ENCODE results near the gene HPD.
"Not testable (repeated sequence)": the region's sequence is repeated elsewhere in the genome, so short reads cannot be mapped to it uniquely, and the experiment has no call there.

HPD gene

GRCh38 chr12:121875582-121875981 lies 16.9 kb upstream of the HPD start:
- DNase-seq: no peak
- TF ChIP-seq POLR2A (IDR thresholded peaks at IDR 0.05; ENCODE audit: low read length) (no peak), GATA1 (IDR thresholded peaks at IDR 0.05; ENCODE audit: low read depth, low read length) (no peak)

GRCh38 chr12:121874071-121874470 lies 15.4 kb upstream of the HPD start:
- DNase-seq: no peak
- no peak for TF ChIP-seq GATA1 (IDR thresholded peaks at IDR 0.05; ENCODE audit: low read depth, low read length)
- TF ChIP-seq POLR2A (IDR thresholded peaks at IDR 0.05; ENCODE audit: low read length): no peak

- DNase-seq: no peak
- TF ChIP-seq POLR2A (IDR thresholded peaks at IDR 0.05; ENCODE audit: low read length): no peak
- no peak for TF ChIP-seq GATA1 (IDR thresholded peaks at IDR 0.05; ENCODE audit: low read depth, low read length)
Measured at GRCh38 chr12:121873216-121873569, 14.5 kb upstream of the HPD start.

- DNase-seq: peak in 1 of 2 experiments; percentile 49
Measured at GRCh38 chr12:121872546-121873215, 14.0 kb upstream of the HPD start.

GRCh38 chr12:121871467-121871866 lies 12.8 kb upstream of the HPD start:
- TF ChIP-seq GATA1 (IDR thresholded peaks at IDR 0.05; ENCODE audit: low read depth, low read length): peak; percentile 90
- TF ChIP-seq POLR2A (IDR thresholded peaks at IDR 0.05; ENCODE audit: low read length): peak; percentile 65
- DNase-seq: peak; percentile 93 to 99

More at GRCh38 chr12:121872546-121873215, 14.0 kb upstream of the HPD start:
- TF ChIP-seq POLR2A (IDR thresholded peaks at IDR 0.05; ENCODE audit: low read length) (no peak), GATA1 (IDR thresholded peaks at IDR 0.05; ENCODE audit: low read depth, low read length) (no peak)

GRCh38 chr12:121869229-121869628 lies 10.6 kb upstream of the HPD start:
- DNase-seq: not testable (repeated sequence)

GRCh38 chr12:121866331-121866730 lies 7.7 kb upstream of the HPD start:
- no peak for DNase-seq
- TF ChIP-seq POLR2A (IDR thresholded peaks at IDR 0.05; ENCODE audit: low read length) (no peak), GATA1 (IDR thresholded peaks at IDR 0.05; ENCODE audit: low read depth, low read length) (no peak)

- TF ChIP-seq POLR2A (IDR thresholded peaks at IDR 0.05; ENCODE audit: low read length) (no peak), GATA1 (IDR thresholded peaks at IDR 0.05; ENCODE audit: low read depth, low read length) (no peak)
- DNase-seq: peak; percentile 53 to 59
Measured at GRCh38 chr12:121861636-121862254, 3.1 kb upstream of the HPD start.

- DNase-seq: not testable (repeated sequence)
Measured at GRCh38 chr12:121860699-121861098, 2.0 kb upstream of the HPD start.

- peak; percentile 58 for DNase-seq
Measured at GRCh38 chr12:121860257-121860656, 1.6 kb upstream of the HPD start.

GRCh38 chr12:121858318-121858661 lies 369 bp downstream of the HPD start:
- DNase-seq: no peak
- TF ChIP-seq POLR2A (IDR thresholded peaks at IDR 0.05; ENCODE audit: low read length) (no peak), GATA1 (IDR thresholded peaks at IDR 0.05; ENCODE audit: low read depth, low read length) (no peak)

More at GRCh38 chr12:121860257-121860656, 1.6 kb upstream of the HPD start:
- TF ChIP-seq POLR2A (IDR thresholded peaks at IDR 0.05; ENCODE audit: low read length) (no peak), GATA1 (IDR thresholded peaks at IDR 0.05; ENCODE audit: low read depth, low read length) (no peak)

GRCh38 chr12:121857322-121858246 lies 1.1 kb downstream of the HPD start:
- TF ChIP-seq GATA1 (IDR thresholded peaks at IDR 0.05; ENCODE audit: low read depth, low read length): no peak
- TF ChIP-seq POLR2A (IDR thresholded peaks at IDR 0.05; ENCODE audit: low read length): no peak
- peak; percentile 35 to 63 for DNase-seq

- DNase-seq: not testable (repeated sequence)
Measured at GRCh38 chr12:121852392-121852791, 6.3 kb downstream of the HPD start.

- TF ChIP-seq POLR2A (IDR thresholded peaks at IDR 0.05; ENCODE audit: low read length) (no peak), GATA1 (IDR thresholded peaks at IDR 0.05; ENCODE audit: low read depth, low read length) (no peak)
- DNase-seq: no peak
Measured at GRCh38 chr12:121849665-121850064, 9.0 kb downstream of the HPD start.

GRCh38 chr12:121849211-121849610 lies 9.4 kb downstream of the HPD start:
- no peak for DNase-seq
- TF ChIP-seq GATA1 (IDR thresholded peaks at IDR 0.05; ENCODE audit: low read depth, low read length) (no peak), POLR2A (IDR thresholded peaks at IDR 0.05; ENCODE audit: low read length) (no peak)

Measured in erythroblast (primary cell).